Measurements from ENCODE around the gene GPR139.

Gene GPR139

DNA sequence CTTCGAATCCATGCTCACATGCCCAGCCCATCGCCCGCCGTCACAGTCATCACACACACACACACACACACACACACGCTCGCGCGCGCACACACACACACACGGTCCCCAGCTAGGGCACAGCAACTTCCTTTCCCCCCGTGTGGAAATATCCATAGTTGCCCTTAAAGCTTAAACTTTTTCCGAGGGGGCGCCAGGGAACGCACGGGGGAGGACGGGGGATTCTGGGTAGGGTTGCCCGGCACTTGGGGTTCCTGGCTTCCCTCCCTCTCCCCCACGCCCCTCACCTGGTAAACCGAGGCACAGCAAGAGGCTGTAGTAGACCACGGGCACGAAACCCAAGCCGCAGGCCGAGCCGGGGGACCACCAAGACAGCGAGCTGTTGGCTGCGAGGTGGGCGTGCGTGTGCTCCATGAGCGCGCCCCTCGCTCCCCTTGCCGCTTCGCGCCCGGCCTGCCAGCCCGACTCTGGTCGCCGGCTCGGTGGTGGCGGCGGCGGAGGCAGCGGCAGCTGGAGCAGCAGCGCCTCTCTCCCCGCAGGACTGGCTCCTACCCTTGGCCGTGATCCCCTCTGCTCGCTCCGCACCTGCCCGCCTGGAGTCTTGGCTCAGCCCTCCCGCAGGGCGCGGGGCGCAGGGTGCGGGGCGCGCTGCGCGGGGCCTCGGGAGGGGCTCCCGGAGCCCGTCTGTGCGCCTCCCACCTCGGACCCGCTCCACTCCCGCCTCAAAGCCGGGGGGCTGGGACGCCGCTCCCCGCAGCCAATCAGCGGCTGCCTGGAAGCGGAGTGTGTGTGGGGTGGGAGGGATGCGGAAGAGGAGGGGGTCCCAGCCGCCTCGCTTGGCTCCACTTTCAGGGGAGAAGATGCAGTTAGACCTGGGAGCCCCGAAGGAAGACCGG, at the start of gene GPR139:
Gene GPR139, minus strand, starts transcription at position 688 of the 896 bp plus-strand sequence. Its CDS starts 274 bp downstream, at position 414.
- DNase-seq = no peak

DNA sequence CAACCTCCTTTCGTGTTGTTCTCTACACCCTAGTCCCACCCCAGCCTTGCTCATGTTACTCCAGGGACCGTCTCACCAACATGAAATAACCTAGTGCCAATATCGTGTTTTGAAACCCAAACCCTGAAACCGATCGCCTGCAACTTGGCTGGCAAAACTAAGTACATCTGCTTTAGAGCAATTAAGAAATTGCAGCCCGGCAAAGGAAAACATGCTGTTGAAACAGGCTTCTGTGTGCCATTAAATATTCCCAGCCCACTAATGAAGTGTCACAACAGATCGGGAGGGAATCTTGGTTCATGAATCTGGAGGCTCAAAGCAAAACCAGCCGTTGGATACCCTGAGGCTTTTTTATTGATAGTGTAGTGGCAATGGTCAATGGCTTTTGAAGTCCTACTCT, 48.3 kb upstream of the GPR139 start:
- no peak for DNase-seq

DNA sequence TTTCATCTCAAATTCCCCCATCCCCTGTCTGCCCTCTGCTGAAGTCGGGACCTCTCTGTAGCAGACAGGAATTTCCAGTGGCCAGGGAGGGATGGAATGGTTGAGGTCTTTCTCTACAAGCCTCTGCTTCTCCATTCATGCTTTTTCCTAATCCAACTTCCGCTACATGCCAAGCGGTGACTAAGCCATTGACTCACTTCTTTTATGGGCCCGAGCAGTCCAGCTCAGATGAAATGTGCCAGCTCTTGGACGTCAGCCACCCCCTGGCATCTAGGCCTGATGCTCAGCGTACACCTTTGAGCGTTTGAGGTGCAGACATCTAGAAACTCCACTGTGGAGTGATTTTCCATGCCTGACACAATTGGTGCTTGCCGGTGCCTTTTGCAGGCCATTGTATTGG, 40.7 kb upstream of the GPR139 start:
- no peak for DNase-seq

DNA sequence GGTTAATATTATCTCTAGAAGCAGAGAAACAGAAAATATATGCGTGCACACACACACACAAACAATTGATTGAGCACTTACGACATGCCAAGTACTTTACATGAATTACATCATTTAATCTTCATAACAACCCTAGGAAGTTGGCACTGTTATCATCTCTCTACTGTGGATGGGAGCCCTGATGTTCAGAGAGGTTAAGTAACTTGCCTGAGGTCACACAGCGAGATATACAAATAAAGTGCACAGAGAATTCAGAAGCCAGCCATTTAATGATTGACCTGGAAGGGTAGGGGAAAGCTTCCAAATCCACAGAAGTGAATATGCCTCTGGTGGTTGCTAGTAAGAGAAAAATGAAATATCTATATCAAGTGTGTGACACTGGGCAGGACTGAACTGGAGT, 37.5 kb upstream of the GPR139 start:
- no peak for DNase-seq

GRCh38 chr16:20107083-20107482, 33.4 kb upstream of the GPR139 start:
- no peak for DNase-seq

DNA sequence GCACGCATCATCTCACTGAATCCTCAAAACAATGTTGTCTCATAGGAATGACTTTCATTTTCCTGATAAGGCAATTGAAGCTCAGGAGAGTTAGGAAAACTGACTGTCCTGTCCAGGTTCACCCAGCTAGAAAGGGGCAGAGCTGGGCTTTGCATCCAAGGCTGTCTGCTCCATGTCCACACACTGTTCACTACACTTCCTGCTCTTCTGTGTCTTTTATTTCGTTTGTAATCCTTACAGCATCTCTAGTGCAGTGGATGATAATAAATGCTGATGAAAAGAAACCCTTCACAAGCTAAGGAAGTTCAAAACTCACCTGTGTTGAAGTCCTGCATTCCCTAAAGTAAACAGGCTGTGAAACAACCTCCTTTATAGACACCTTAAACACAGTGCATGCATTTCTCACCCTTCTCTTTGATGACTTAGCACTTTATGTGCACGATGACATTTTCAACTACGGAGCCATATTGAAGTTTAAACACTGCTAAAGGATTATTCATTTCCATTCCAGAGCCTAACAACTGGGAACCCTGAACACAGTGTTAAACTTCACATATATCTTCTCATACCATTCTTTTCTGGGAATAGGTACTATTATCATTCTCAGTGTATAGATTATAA, 31.0 kb upstream of the GPR139 start:
- DNase-seq = no peak

DNA sequence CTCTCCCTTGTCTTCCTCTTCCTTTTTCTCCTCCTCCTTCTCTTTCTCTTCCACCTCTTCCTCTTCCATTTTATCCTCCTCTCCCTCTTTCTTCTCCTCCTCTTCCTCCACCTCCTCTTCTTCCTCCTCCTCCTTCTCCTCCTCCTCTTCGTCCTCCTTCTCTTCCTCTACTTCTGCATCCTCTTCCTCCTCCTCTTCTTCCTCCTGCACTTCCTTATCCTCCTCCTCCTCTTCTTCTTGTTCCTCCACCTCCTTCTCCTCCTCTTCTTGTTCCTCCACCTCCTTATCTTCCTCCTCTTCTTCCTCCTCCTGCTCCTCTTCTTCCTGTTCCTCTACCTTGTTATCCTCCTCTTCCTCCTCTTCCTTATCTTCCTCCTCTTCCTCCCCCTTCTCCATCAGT, 28.8 kb upstream of the GPR139 start:
- DNase-seq = no peak

DNA sequence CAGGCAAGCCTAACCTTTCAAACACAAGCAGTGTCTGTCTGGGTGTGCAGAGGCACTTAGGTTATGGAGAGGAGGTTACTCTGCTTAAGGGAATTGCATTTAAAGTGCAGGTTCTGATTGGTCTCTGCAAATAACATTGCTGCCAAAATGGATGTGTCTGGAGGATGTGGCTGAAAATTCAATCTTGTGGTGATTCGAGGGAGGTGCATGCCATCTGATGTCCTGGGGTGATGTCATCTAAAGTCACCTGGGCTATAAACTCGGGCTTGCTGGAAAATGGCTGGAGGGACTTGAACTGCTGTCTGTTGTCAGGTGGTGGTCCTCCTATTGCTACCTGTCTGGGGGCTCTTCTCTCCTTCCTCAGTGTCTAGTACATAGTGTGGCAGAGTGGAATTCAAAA, 28.3 kb upstream of the GPR139 start:
- DNase-seq = no peak

DNA sequence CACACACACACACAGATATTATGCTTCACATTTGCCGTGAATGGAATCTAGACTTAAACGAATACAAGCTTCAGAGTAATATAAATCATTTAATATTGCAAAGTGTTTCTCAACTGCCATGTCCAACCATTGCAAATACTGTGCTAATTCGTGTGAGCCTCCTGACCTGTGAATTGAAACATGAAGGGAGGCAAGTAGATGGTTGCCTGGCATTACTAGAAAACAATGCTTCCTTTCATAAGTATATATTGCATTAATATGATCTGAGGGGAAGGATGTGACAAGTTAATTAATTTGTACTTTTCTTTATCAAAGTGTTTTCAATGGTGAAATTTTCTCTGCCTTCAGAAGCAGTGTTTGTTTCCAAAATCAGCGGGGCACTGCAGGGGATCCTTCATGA, 25.7 kb upstream of the GPR139 start:
- DNase-seq = no peak

DNA sequence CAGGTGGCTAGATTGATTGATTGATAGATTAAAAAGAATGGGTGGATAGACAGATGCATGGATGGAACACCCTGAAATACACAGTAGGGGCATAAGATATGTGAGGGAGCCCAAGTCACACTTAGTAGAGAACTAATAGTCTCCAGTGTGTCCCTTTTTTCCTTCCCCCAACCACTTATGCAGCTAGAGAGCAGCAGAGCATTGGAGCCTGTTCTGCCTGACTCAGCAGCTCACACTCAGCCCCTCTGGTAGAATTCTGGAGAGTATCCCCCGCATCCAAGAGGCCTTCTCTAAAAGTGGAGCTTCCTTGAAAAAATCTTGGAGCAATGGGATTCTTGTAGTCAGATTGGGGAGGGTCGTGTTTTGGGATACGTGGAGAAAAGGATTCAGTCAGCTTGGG, 20.5 kb upstream of the GPR139 start:
- no peak for DNase-seq

DNA sequence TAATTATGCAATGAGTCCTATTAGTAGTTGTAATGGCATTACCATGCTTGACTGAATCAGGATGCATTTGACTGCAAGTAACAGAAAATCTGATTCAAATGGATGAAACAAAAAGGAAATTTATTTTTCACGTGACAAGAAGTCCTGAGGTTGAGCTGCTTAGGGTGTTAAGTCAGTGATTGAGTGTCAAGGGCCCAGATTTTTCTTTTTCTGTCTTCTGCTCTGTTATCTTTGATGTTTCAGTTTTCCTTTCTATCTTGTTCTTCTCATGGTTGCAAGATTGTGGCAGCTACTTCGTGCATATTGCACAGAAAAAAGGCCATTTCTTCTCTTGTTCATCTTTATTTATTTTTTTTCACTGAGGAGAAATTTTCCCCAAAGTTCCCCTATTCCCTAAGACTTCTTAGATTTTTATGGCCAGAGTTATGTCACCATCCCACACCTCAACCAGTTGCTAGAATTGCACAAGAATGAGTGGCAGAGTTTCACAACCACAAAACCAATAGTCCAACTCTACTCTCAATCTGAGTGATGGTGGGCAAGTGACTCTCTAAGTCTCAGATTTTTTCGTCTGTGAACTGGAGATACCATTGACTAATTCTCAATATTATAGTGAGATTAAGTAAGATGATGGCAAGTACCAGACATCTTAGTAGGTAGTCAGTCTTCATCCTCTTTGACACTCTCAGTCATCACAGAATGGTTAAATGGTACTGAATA, 15.7 kb upstream of the GPR139 start:
- no peak for DNase-seq

DNA sequence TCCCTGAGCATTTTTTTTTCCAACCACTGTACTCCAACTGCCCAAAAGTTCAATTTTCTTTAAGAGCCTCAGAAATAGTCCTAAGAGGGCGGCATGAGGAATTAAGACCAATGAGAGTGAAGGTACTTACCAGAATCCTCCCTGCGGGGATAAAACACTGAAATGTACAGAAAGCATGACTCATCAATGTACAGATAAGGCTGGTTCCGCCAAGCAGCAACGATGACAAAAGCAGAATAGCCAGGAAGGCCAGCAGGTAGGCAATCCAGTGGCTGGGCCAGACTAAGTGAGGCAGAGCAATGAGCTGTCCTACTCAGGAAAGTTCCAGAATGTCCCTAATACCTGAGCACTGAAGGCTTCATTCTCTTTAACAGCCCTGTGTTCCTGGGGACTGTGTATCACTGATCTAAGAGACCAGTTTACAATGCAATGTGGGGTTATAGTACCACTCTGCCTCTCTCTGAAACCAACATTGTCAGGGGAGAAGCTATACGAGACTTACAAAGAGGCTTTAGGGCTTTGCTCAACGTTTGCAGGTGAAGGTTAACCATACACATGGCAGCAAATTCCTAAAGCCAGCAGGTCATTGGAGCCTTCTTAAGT, 11.0 kb upstream of the GPR139 start:
- no peak for DNase-seq

- DNase-seq = no peak
Measured at GRCh38 chr16:20079106-20079505, 5.4 kb upstream of the GPR139 start.

GRCh38 chr16:20075243-20075642, 1.6 kb upstream of the GPR139 start:
- DNase-seq = no peak

- no peak for DNase-seq
Measured at GRCh38 chr16:20074099-20074991, 655 bp upstream of the GPR139 start.

DNA sequence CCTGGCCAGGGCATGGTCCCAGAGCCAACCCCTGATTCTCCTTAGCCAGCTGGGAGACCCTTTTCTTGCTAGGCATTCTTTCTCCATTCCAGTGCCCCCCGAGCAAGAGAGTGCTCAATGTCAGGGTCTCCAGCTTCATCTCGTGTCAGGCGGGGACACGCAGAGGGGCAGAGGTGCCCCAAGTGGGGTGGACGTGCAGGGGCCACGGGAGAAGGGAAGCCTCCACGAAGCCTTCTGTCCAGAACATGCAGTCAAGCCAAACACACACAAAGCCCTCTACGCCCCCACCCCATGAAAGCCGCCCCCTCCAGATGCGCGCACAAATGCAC, 852 bp downstream of the GPR139 start:
- DNase-seq = no peak

- DNase-seq = no peak
Measured at GRCh38 chr16:20072146-20072873, 1.4 kb downstream of the GPR139 start.

- no peak for DNase-seq
Measured at GRCh38 chr16:20064931-20065330, 8.8 kb downstream of the GPR139 start.

- no peak for DNase-seq
Measured at GRCh38 chr16:20064520-20064919, 9.2 kb downstream of the GPR139 start.

DNA sequence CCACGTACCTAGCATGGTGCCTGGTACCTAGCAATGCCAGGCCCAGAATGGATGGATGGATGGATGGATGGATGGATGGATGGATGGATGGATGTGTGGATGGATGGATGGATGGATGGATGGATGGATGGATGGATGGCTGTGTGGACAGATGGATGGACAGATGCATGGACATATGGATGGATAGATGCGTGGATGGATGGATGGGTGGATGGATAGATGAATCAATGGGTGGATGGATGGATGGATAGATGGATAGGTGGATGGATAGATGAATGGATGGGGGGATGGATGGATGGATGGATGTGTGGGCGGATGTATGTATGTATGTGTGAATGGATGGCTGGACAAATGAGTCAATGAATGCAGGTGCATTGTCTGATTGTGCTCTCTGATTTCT, 12.6 kb downstream of the GPR139 start:
- DNase-seq = no peak

- no peak for DNase-seq
Measured at GRCh38 chr16:20056436-20056835, 17.3 kb downstream of the GPR139 start.

- DNase-seq = no peak
Measured at GRCh38 chr16:20053336-20053735, 20.4 kb downstream of the GPR139 start.

Measured in SHP77 (cell line).